Trophoblast cell (in vitro differentiated cells and primary cell): Measurements from ENCODE around the gene TTC28.

Experiments
- DNase-seq, 2 donors: peaks; one replicate each; pipeline ENCODE4 v3.0.0-alpha.2; 2016
- H2AFZ ChIP-seq: 2 replicates; pipeline ENCODE4 v1.6.1; 2013; ENCODE audit warnings: low read length, moderate library complexity, mild to moderate bottlenecking; ENCODE audit not compliant: insufficient read depth, poor library complexity
- H2AK5ac ChIP-seq: 2 replicates; pipeline ENCODE4 v1.6.1; 2013; ENCODE audit warnings: mild to moderate bottlenecking, low read length
- H2BK120ac ChIP-seq: 2 replicates; pipeline ENCODE4 v1.6.1; 2013; ENCODE audit warnings: low read length, mild to moderate bottlenecking, moderate library complexity; ENCODE audit not compliant: insufficient read depth, poor library complexity
- H2BK12ac ChIP-seq: 2 replicates; pipeline ENCODE4 v1.6.1; 2013; ENCODE audit warnings: mild to moderate bottlenecking, low read length, moderate library complexity
- H2BK5ac ChIP-seq: 2 replicates; pipeline ENCODE4 v1.6.1; 2013; ENCODE audit warnings: low read length, low read depth, moderate library complexity, mild to moderate bottlenecking; ENCODE audit not compliant: poor library complexity
- H3K14ac ChIP-seq: 2 replicates; pipeline ENCODE4 v1.6.1; 2013; ENCODE audit warnings: mild to moderate bottlenecking, low read length
- H3K18ac ChIP-seq: 2 replicates; pipeline ENCODE4 v1.6.1; 2013; ENCODE audit warnings: mild to moderate bottlenecking, low read length
- H3K23ac ChIP-seq: 2 replicates; pipeline ENCODE4 v1.6.1; 2013; ENCODE audit warnings: low read length
- H3K27ac ChIP-seq: 2 replicates; pipeline ENCODE4 v1.5.1; 2013; ENCODE audit warnings: low read depth, mild to moderate bottlenecking, inconsistent platforms, low read length, moderate library complexity
- H3K27me3 ChIP-seq: 2 replicates; pipeline ENCODE4 v1.6.1; 2013; ENCODE audit warnings: inconsistent platforms, mild to moderate bottlenecking, low read length, moderate library complexity; ENCODE audit not compliant: insufficient read depth
- H3K36me3 ChIP-seq, 2 experiments: 1 replicate in 1 of 2; 2 replicates in 1 of 2; pipeline ENCODE4 v1.6.1; 2013; ENCODE audit warnings: low read length in 2 of 2, mild to moderate bottlenecking in 2 of 2, moderate library complexity in 1 of 2; ENCODE audit not compliant: insufficient read depth in 2 of 2, control insufficient read depth in 1 of 2
- H3K4ac ChIP-seq: 2 replicates; pipeline ENCODE4 v1.6.1; 2013; ENCODE audit warnings: low read depth, mild to moderate bottlenecking, low read length, moderate library complexity
- H3K4me1 ChIP-seq, 2 experiments: 1 replicate in 1 of 2; 2 replicates in 1 of 2; pipeline ENCODE4 v1.6.1; 2013; ENCODE audit warnings: low read length in 2 of 2, mild to moderate bottlenecking in 2 of 2, moderate library complexity in 1 of 2; ENCODE audit not compliant: insufficient read depth in 2 of 2, control insufficient read depth in 1 of 2
- H3K4me2 ChIP-seq: 2 replicates; pipeline ENCODE4 v1.6.1; 2013; ENCODE audit warnings: inconsistent platforms, mild to moderate bottlenecking, low read length, moderate library complexity
- H3K4me3 ChIP-seq: 2 replicates; pipeline ENCODE4 v1.5.1; 2013; ENCODE audit warnings: mild to moderate bottlenecking, low read depth, low read length, inconsistent platforms
- H3K79me1 ChIP-seq: one replicate; pipeline ENCODE4 v1.6.1; 2013; ENCODE audit warnings: low read length
- H3K79me2 ChIP-seq: 2 replicates; pipeline ENCODE4 v1.6.1; 2013; ENCODE audit warnings: low read length, mild to moderate bottlenecking; ENCODE audit not compliant: control insufficient read depth, insufficient read depth, poor library complexity
- H3K9ac ChIP-seq: 2 replicates; pipeline ENCODE4 v1.6.1; 2013; ENCODE audit warnings: mild to moderate bottlenecking, low read length
- H3K9me3 ChIP-seq: 2 replicates; pipeline ENCODE4 v1.6.1; 2013; ENCODE audit warnings: low read depth, mild to moderate bottlenecking, control low read depth, inconsistent platforms, low read length; ENCODE audit not compliant: insufficient read depth
- H4K12ac ChIP-seq: 2 replicates; pipeline ENCODE4 v1.6.1; 2013; ENCODE audit warnings: low read depth, mild to moderate bottlenecking, low read length, moderate library complexity
- H4K8ac ChIP-seq: 2 replicates; pipeline ENCODE4 v1.6.1; 2013; ENCODE audit warnings: low read depth, mild to moderate bottlenecking, low read length, moderate library complexity
- H4K91ac ChIP-seq: one replicate; pipeline ENCODE4 v1.6.1; 2013; ENCODE audit warnings: low read depth, mild to moderate bottlenecking, low read length, moderate library complexity
- WGBS: extraction: QIAGEN DNeasy Blood & Tissue Kit; methylation state at CpG from one replicate; pipeline ENCODE4 v1.1.7; 2013; ENCODE audit warnings: missing lambda C conversion rate; ENCODE audit not compliant: insufficient read length, insufficient coverage; ENCODE audit errors: extremely low coverage; 5-methylcytosine and 5-hydroxymethylcytosine counted together

TTC28 gene

GRCh38 chr22:28102151-28102812 lies 577.4 kb downstream of the TTC28 start:
- no peak for DNase-seq
- Histone ChIP-seq H2AFZ (no peak overlapping the region), H2BK120ac (no peak overlapping the region), H2AK5ac (no peak overlapping the region), H3K4me3 (no peak overlapping the region), H3K27ac (no peak overlapping the region), H4K8ac (no peak overlapping the region), H3K9me3 (no peaks in the 10 kb centered on the region), H3K14ac (no peak overlapping the region), H3K23ac (no peak overlapping the region), H3K27me3 (no peaks in the 10 kb centered on the region), H3K36me3 (peaks cover 0 to 1% of the 10 kb centered on the region in 2 experiments), H2BK12ac (no peak overlapping the region), H3K9ac (no peak overlapping the region), H3K79me2 (no peaks in the 10 kb centered on the region), H4K12ac (no peak overlapping the region), H3K18ac (no peak overlapping the region), H3K4ac (no peak overlapping the region), H2BK5ac (no peak overlapping the region), H3K4me1 (no peaks in the 10 kb centered on the region), H3K79me1 (no peaks in the 10 kb centered on the region), H4K91ac (no peak overlapping the region), H3K4me2 (no peak overlapping the region)
- WGBS: no CpG with 5 or more reads among the region's 5 CpGs

DNA sequence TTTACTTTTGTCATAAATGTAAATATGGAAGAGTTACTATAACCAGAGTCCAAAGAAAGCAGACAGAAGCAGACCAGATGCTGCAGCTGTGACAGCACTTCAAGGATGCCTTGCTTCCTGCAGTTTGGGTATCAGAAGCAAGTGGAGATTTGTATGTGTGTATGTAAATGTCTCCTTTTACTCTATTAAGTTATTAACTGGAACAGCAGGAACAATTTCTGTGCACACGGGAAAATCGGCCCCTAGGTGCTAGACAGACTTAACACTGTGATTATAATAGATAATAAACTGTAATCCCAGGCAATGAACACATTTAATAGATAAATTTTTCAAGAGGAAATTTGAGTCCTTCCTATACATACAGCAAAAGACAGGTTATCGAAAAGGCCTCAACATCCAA lies 582.0 kb downstream of the TTC28 start:
- Histone ChIP-seq H4K91ac (no peak overlapping the region), H3K79me1 (no peaks in the 10 kb centered on the region), H2AFZ (no peak overlapping the region), H3K27me3 (no peaks in the 10 kb centered on the region), H2BK12ac (no peak overlapping the region), H3K18ac (no peak overlapping the region), H3K4me1 (peaks cover 0 to 3% of the 10 kb centered on the region in 2 experiments), H2BK5ac (no peak overlapping the region), H3K9ac (no peak overlapping the region), H3K27ac (no peak overlapping the region), H4K8ac (no peak overlapping the region), H3K4ac (no peak overlapping the region), H2BK120ac (no peak overlapping the region), H3K23ac (no peak overlapping the region), H3K9me3 (no peaks in the 10 kb centered on the region), H3K4me3 (no peak overlapping the region), H3K79me2 (no peaks in the 10 kb centered on the region), H3K14ac (no peak overlapping the region), H2AK5ac (no peak overlapping the region), H4K12ac (no peak overlapping the region), H3K4me2 (no peak overlapping the region), H3K36me3 (peaks cover 0 to 1% of the 10 kb centered on the region in 2 experiments)
- no peak for DNase-seq
- WGBS: no CpG with 5 or more reads among the region's 3 CpGs

DNA sequence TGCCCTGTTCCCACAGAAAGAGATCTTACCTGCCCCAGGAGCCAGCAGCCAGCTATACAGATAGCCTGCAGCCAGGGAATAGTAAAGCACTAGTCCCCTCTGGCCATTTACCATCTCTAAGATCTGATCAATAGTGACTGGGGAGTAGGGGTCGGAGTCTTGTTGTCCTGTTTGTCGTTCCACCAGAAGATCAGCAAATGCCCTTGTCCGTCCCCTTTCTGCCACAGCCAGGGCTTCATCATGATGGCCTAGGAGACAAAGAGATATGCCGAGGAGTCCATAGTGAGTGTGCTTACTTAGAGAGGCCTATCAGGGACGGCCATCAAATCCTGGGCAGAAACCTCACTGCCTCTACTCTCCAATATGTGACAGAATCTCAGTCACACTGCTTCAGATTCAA lies 583.5 kb downstream of the TTC28 start:
- no peak overlapping the region for H2AFZ ChIP-seq
- DNase-seq: no peak
- H3K9ac ChIP-seq: no peak overlapping the region
- H3K27ac ChIP-seq: no peak overlapping the region
- H3K4me2 ChIP-seq: no peak overlapping the region
- H3K9me3 ChIP-seq: no peaks in the 10 kb centered on the region
- no CpG with 5 or more reads among the region's 5 CpGs for WGBS
- no peak overlapping the region for H2BK120ac ChIP-seq
- H3K79me2 ChIP-seq: no peaks in the 10 kb centered on the region
- H3K14ac ChIP-seq: no peak overlapping the region
- H2AK5ac ChIP-seq: no peak overlapping the region
- no peak overlapping the region for H3K23ac ChIP-seq
- H4K91ac ChIP-seq: no peak overlapping the region
- no peak overlapping the region for H3K18ac ChIP-seq
- no peak overlapping the region for H2BK12ac ChIP-seq
- H3K4ac ChIP-seq: no peak overlapping the region
- H3K36me3 ChIP-seq: peaks cover 0 to 1% of the 10 kb centered on the region in 2 experiments
- H3K27me3 ChIP-seq: no peaks in the 10 kb centered on the region
- no peak overlapping the region for H2BK5ac ChIP-seq
- H3K4me3 ChIP-seq: no peak overlapping the region
- no peak overlapping the region for H4K8ac ChIP-seq
- H3K79me1 ChIP-seq: no peaks in the 10 kb centered on the region
- peaks cover 0 to 3% of the 10 kb centered on the region in 2 experiments for H3K4me1 ChIP-seq
- H4K12ac ChIP-seq: no peak overlapping the region

GRCh38 chr22:28095316-28096095 lies 584.1 kb downstream of the TTC28 start:
- no CpG with 5 or more reads among the region's 5 CpGs for WGBS

More at GRCh38 chr22:28095316-28096095, 584.1 kb downstream of the TTC28 start:
- H3K27ac ChIP-seq: no peak overlapping the region
- no peak overlapping the region for H2BK12ac ChIP-seq
- no peak overlapping the region for H2AK5ac ChIP-seq
- H3K36me3 ChIP-seq: peaks cover 0 to 1% of the 10 kb centered on the region in 2 experiments
- no peak overlapping the region for H3K23ac ChIP-seq
- H2BK5ac ChIP-seq: no peak overlapping the region
- no peak overlapping the region for H3K4me2 ChIP-seq
- no peak overlapping the region for H4K91ac ChIP-seq
- H3K4me1 ChIP-seq: peaks cover 0 to 3% of the 10 kb centered on the region in 2 experiments
- no peak overlapping the region for H4K12ac ChIP-seq
- H3K14ac ChIP-seq: no peak overlapping the region
- no peak for DNase-seq
- H3K27me3 ChIP-seq: no peaks in the 10 kb centered on the region
- H2BK120ac ChIP-seq: no peak overlapping the region
- H3K9ac ChIP-seq: no peak overlapping the region
- H3K79me1 ChIP-seq: no peaks in the 10 kb centered on the region
- no peak overlapping the region for H2AFZ ChIP-seq
- H3K4me3 ChIP-seq: no peak overlapping the region
- H3K18ac ChIP-seq: no peak overlapping the region
- H4K8ac ChIP-seq: no peak overlapping the region
- no peaks in the 10 kb centered on the region for H3K9me3 ChIP-seq
- no peaks in the 10 kb centered on the region for H3K79me2 ChIP-seq
- H3K4ac ChIP-seq: no peak overlapping the region
